ENCODE measurements around the gene HABP2. TPM values are rescaled to one million over a fixed set of nuclear protein-coding genes. Genes with fewer than 3 reads are reported as not detected.

The HABP2 gene
- total RNA-seq, 1 experiment from 2014 or later, result not detected

DNA sequence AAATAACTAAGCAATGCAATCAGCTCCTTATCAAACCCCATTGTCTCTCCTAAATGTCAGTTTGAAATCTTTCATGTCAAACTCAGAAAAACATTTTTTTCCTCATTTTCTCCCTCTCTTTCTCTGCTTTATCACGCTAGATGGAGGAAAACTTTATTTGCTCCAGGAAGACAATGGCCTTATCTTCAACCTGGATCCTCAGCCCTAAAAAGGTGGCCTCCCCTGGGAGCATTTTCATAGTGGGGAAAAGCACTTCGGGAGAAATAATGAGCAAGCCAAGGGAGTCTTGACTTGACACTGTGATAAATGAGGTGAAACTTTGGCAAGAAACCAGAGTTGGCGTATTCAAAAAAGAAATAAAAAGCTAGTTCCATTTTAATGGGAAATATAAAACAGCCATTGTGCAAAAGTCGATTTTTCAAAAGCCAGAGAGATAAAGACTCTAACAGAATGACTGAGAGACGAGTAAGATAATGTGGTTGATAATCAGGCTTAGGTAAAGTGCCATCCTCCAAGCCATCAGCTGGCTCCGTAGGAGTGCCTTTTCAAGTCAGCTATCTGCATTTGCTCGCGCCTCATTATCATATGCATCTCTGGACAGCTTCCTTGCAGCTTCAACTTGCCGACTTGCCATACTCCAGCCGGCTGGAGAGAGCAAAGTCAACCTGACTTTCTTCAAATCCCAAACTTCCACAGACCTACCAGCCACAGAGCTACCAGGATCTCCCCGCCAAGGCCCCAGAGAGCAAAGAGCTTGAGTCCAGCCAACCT, 19.9 kb downstream of the HABP2 start:
- Histone ChIP-seq H3K79me2 (ENCODE audit: insufficient read depth, low read length) (no peaks in the 10 kb centered on the region), H4K91ac (ENCODE audit: insufficient read length, low read depth, low read length) (no peak overlapping the region), H2BK12ac (ENCODE audit: insufficient read length, low read depth, low read length) (no peak overlapping the region), H3K23me2 (ENCODE audit: insufficient read length, low read depth, low read length, poor library complexity, severe bottlenecking) (peaks cover 2% of the 10 kb centered on the region), H4K8ac (replicated peaks; ENCODE audit: insufficient read length, low read depth, low read length) (no peak overlapping the region), H3K4ac (ENCODE audit: low read depth, low read length) (no peak overlapping the region), H2AK5ac (ENCODE audit: insufficient read length, low read length) (no peak overlapping the region), H2AFZ (ENCODE audit: low read length) (no peak overlapping the region), H3K23ac (ENCODE audit: insufficient read length, low read depth, low read length) (no peak overlapping the region), H3K14ac (ENCODE audit: insufficient read depth, low read length) (no peak overlapping the region), H3K4me1 (ENCODE audit: insufficient read depth, low read length) (0 out of 2 replicates have a peak, but pooled peaks cover 8% of the 10 kb centered on the region), H3K27me3 (ENCODE audit: insufficient read depth, low read length) (no peaks in the 10 kb centered on the region), H4K20me1 (ENCODE audit: control insufficient read depth, insufficient read depth, insufficient read length) (no peaks in the 10 kb centered on the region), H2BK20ac (ENCODE audit: low read depth, low read length, poor library complexity, severe bottlenecking) (no peak overlapping the region), H3T11ph (ENCODE audit: low read length) (no peak overlapping the region), H3K79me1 (ENCODE audit: insufficient read depth, low read depth, low read length, poor library complexity, severe bottlenecking) (no peaks in the 10 kb centered on the region), H2BK15ac (ENCODE audit: low read depth, low read length) (no peak overlapping the region), H3K4me2 (ENCODE audit: insufficient read depth, insufficient read length, low read length) (no peak overlapping the region), H4K5ac (ENCODE audit: insufficient read length, low read depth, low read length) (no peak overlapping the region), H2BK5ac (ENCODE audit: insufficient read length, low read length) (no peak overlapping the region), H3K56ac (ENCODE audit: insufficient read length, low read depth, low read length) (no peak overlapping the region), H3K9ac (ENCODE audit: extremely low read depth, insufficient read length, low read length) (no peak overlapping the region), H3K9me3 (ENCODE audit: control insufficient read depth, low read depth, low read length) (no peaks in the 10 kb centered on the region), H3K27ac (ENCODE audit: insufficient read length, low read depth, low read length) (no peak overlapping the region), H2BK120ac (ENCODE audit: low read depth, low read length, poor library complexity, severe bottlenecking) (no peak overlapping the region), H3K18ac (ENCODE audit: insufficient read length, low read depth, low read length) (no peak overlapping the region)
- WGBS (ENCODE audit: extremely low coverage, insufficient read length, low lambda C conversion rate), result no CpG with 5 or more reads among the region's 11 CpGs
- Mint-ChIP-seq H3K27me3 (ENCODE audit: low read depth) (peaks cover 79% of the 10 kb centered on the region), H3K9me3 (no peaks in the 10 kb centered on the region), H3K27ac (no peak overlapping the region), H3K4me3 (no peak overlapping the region), H3K36me3 (ENCODE audit: insufficient read depth in 1 of 3, low read depth in 3 of 3) (no peaks in the 10 kb centered on the region; a peak in 1 of 7 replicates), H3K4me1 (peaks cover 7 to 11% of the 10 kb centered on the region in 2 experiments)
- TF ChIP-seq, protein P1, sequence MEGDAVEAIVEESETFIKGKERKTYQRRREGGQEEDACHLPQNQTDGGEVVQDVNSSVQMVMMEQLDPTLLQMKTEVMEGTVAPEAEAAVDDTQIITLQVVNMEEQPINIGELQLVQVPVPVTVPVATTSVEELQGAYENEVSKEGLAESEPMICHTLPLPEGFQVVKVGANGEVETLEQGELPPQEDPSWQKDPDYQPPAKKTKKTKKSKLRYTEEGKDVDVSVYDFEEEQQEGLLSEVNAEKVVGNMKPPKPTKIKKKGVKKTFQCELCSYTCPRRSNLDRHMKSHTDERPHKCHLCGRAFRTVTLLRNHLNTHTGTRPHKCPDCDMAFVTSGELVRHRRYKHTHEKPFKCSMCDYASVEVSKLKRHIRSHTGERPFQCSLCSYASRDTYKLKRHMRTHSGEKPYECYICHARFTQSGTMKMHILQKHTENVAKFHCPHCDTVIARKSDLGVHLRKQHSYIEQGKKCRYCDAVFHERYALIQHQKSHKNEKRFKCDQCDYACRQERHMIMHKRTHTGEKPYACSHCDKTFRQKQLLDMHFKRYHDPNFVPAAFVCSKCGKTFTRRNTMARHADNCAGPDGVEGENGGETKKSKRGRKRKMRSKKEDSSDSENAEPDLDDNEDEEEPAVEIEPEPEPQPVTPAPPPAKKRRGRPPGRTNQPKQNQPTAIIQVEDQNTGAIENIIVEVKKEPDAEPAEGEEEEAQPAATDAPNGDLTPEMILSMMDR (conservative IDR thresholded peaks at IDR 0.05), result no peak
- DNase-seq, result no peak
